Type B pancreatic cell (in vitro differentiated cells): ENCODE results near the gene PAPSS1. TPM values are rescaled to one million over a fixed set of nuclear protein-coding genes. Genes with fewer than 3 reads are reported as not detected.

Source experiments
- DNase-seq: peaks from one replicate; pipeline ENCODE4 v3.0.0; 2021; ENCODE audit warnings: mixed read lengths; ENCODE audit not compliant: unreplicated experiment; ENCODE audit errors: extremely low spot score
- H3K27ac Mint-ChIP-seq: 2 replicates; pipeline ENCODE4 v1.8.0; 2021; ENCODE audit warnings: mild to moderate bottlenecking, mixed read lengths
- H3K27me3 Mint-ChIP-seq: 2 replicates; pipeline ENCODE4 v1.8.0; 2021; ENCODE audit warnings: mixed read lengths
- H3K36me3 Mint-ChIP-seq: 2 replicates; pipeline ENCODE4 v1.8.0; 2021; ENCODE audit warnings: mixed read lengths
- H3K4me1 Mint-ChIP-seq: one replicate; pipeline ENCODE4 v1.8.0; 2021; ENCODE audit warnings: mixed read lengths; ENCODE audit not compliant: unreplicated experiment
- H3K4me3 Mint-ChIP-seq: 2 replicates; pipeline ENCODE4 v1.8.0; 2021; ENCODE audit warnings: mild to moderate bottlenecking, mixed read lengths
- H3K9me3 Mint-ChIP-seq: 2 replicates; pipeline ENCODE4 v1.8.0; 2021; ENCODE audit warnings: mixed read lengths
- total RNA-seq: library from RNA; stranded (reverse); gene quantifications from 2 replicates; pipeline ENCODE4 v1.2.1, GENCODE V29; 2021; ENCODE audit warnings: low replicate concordance
- TF ChIP-seq, protein P1 (sequence below): fragments of 200-600 bp; sonication (generic); conservative IDR thresholded peaks from 2 replicates; pipeline ENCODE4 v1.5.0; 2021; ENCODE audit warnings: antibody characterized with exemption, mild to moderate bottlenecking

PAPSS1 gene
- total RNA-seq, 1 donor from 2014 or later: 82.0 TPM

DNA sequence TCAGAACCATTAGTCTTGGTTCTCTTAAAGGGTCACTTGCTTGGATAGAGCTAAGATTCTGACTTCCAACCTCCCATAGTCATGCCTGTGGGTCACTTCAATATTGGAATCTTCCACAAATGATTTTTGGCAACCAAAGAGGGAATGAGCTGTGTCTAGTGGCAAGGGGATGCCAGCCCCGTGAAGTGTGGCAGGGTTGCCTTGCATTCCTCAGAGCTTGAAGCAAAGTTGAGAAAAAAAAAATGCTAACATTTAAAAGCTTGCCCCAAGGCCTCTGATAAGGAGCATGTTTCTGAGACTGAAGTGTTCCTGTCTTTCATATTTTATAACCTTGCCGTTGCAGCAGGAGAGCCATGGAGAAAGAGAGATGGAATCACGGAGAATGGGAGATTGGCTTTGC is 120.2 kb downstream of the PAPSS1 start:
- no peak for DNase-seq
- no peak overlapping the region for H3K4me3 Mint-ChIP-seq
- TF ChIP-seq, protein P1, sequence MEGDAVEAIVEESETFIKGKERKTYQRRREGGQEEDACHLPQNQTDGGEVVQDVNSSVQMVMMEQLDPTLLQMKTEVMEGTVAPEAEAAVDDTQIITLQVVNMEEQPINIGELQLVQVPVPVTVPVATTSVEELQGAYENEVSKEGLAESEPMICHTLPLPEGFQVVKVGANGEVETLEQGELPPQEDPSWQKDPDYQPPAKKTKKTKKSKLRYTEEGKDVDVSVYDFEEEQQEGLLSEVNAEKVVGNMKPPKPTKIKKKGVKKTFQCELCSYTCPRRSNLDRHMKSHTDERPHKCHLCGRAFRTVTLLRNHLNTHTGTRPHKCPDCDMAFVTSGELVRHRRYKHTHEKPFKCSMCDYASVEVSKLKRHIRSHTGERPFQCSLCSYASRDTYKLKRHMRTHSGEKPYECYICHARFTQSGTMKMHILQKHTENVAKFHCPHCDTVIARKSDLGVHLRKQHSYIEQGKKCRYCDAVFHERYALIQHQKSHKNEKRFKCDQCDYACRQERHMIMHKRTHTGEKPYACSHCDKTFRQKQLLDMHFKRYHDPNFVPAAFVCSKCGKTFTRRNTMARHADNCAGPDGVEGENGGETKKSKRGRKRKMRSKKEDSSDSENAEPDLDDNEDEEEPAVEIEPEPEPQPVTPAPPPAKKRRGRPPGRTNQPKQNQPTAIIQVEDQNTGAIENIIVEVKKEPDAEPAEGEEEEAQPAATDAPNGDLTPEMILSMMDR: no peak
- no peak overlapping the region for H3K27ac Mint-ChIP-seq
- peaks cover 12% of the 10 kb centered on the region for H3K4me1 Mint-ChIP-seq
- H3K36me3 Mint-ChIP-seq: no peaks in the 10 kb centered on the region
- peaks cover 3% of the 10 kb centered on the region for H3K9me3 Mint-ChIP-seq
- H3K27me3 Mint-ChIP-seq: no peaks in the 10 kb centered on the region

DNA sequence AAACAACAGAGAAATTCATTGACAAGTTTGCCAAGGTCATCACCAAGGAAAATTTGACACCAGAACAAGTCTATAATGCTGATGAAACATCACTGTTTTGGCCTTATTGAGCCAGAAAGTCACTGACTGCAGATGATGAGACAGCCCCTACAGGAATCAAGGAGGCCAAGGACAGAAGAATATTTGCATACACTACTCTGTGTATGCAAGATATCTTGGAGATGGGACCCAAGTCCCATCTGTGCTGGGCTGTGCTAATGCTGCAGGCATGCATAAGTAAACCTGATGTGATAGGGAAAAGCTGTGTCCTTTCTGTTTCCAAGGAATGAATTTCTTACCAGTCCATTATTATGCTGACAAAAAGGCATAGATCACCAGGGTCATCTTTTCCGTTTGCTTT is 126.8 kb downstream of the PAPSS1 start:
- no peaks in the 10 kb centered on the region for H3K36me3 Mint-ChIP-seq
- DNase-seq: no peak
- TF ChIP-seq, protein P1: no peak
- no peak overlapping the region for H3K27ac Mint-ChIP-seq
- H3K4me3 Mint-ChIP-seq: no peak overlapping the region
- peaks cover 3% of the 10 kb centered on the region for H3K9me3 Mint-ChIP-seq
- H3K4me1 Mint-ChIP-seq: no peaks in the 10 kb centered on the region
- no peaks in the 10 kb centered on the region for H3K27me3 Mint-ChIP-seq

DNA sequence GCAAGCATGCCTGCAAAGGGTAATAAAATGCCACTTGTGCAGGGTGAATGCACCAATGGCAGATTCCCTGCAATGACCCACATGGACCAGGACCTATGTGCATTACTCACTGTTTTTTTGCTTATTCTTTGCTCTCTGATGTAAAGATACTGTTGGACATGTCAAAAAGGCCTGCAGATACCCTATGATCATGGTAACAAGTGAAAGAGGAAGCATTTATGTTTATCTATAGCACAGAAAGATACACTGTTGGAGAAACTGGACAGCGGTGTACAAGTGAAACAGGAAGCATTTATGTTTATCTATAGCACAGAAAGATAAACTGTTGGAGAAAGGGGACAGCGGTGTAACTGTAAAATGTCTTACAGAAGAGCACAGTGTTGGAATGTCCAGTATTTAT is 127.5 kb downstream of the PAPSS1 start:
- Mint-ChIP-seq H3K4me1 (no peaks in the 10 kb centered on the region), H3K9me3 (peaks cover 3% of the 10 kb centered on the region)
- TF ChIP-seq, protein P1: no peak

DNA sequence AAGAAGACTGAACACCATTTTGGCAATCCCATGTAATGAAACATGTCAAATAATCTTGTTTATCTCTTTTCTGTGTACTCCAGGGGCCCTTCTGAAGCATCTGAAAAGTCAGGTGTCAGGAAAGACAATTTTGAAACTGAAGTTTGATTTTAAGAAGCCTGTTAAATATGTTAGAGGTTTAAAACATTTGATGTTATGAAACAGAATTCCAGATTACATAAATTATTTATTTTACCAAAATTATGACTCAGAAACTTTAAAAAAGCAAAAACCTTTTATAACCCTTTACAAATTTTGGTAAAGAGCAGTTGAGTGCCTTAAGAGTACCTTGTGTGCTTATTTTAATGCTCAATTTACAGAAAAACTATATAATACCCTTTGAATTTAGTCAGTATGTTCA is 130.8 kb downstream of the PAPSS1 start:
- H3K27me3 Mint-ChIP-seq: no peaks in the 10 kb centered on the region
- no peak overlapping the region for H3K4me3 Mint-ChIP-seq
- no peaks in the 10 kb centered on the region for H3K9me3 Mint-ChIP-seq
- no peaks in the 10 kb centered on the region for H3K4me1 Mint-ChIP-seq
- H3K36me3 Mint-ChIP-seq: no peaks in the 10 kb centered on the region
- no peak for DNase-seq
- H3K27ac Mint-ChIP-seq: no peak overlapping the region
- TF ChIP-seq, protein P1: no peak

More for the DNA sequence above, 127.5 kb downstream of the PAPSS1 start:
- no peak for DNase-seq
- no peaks in the 10 kb centered on the region for H3K36me3 Mint-ChIP-seq
- no peaks in the 10 kb centered on the region for H3K27me3 Mint-ChIP-seq
- H3K27ac Mint-ChIP-seq: no peak overlapping the region
- H3K4me3 Mint-ChIP-seq: no peak overlapping the region

DNA sequence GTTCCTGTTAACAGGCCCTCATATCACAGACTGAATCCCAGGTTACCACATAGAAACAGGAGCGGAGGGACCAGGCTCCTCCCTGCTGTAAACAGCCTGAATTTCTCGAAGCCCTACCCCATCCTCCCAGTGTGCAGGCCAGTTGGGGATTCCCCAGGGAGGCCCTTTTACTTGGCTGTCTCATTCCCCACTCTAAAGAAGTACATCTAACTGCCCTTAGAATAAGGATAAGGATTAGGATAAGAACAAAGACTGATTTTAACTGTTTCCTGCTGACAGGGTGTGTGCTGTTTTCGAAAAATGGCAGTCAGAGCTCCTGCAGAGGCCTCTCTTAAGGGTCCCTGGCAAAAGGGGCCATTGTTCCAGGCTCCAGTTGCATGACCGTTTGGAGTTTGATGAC is 133.7 kb downstream of the PAPSS1 start:
- H3K27ac Mint-ChIP-seq: no peak overlapping the region
- H3K9me3 Mint-ChIP-seq: no peaks in the 10 kb centered on the region
- H3K36me3 Mint-ChIP-seq: no peaks in the 10 kb centered on the region
- no peaks in the 10 kb centered on the region for H3K4me1 Mint-ChIP-seq
- no peaks in the 10 kb centered on the region for H3K27me3 Mint-ChIP-seq
- TF ChIP-seq, protein P1: no peak
- no peak overlapping the region for H3K4me3 Mint-ChIP-seq
- no peak for DNase-seq

DNA sequence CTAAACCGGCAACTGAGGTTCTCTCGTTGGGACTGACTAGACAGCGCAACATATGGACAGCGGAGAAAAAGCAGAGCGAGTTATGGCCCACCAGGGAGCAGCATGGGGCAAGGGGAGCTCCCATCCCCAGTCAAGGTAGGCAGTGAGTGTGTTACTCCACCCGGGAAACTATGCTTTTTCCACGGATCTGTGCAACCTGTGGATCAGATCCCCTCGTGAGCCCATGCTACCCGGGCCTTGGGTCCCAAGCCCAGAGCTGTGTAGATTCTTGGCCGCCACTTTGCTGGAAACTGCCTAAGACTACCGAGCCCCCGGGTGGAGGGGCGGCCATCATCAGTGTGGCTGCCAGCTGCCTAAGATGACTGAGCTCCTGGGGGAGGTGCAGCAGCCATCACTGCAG is 140.9 kb downstream of the PAPSS1 start:
- Mint-ChIP-seq H3K9me3 (no peaks in the 10 kb centered on the region), H3K4me3 (no peak overlapping the region), H3K4me1 (no peaks in the 10 kb centered on the region), H3K27me3 (no peaks in the 10 kb centered on the region), H3K27ac (no peak overlapping the region), H3K36me3 (no peaks in the 10 kb centered on the region)
- DNase-seq: no peak
- TF ChIP-seq, protein P1: no peak
